ENCODE data around the gene VEGFB. TPM values are rescaled to one million over a fixed set of nuclear protein-coding genes. Genes with fewer than 3 reads are reported as not detected.

VEGFB gene
- total and polyA plus RNA-seq, 2 of the 4 experiments (the other 2 are of a cell fraction): 3.0 to 25.1 TPM

Other genes with a start within 250 kb of the VEGFB start
- 53.6 and 69.0 TPM in 2 replicates for gene OTUB1, start 248.1 kb upstream of the VEGFB start, total RNA-seq (2012; rRNA removed)
- 168 and 184 TPM in 2 replicates for gene OTUB1, start 248.1 kb upstream of the VEGFB start, polyA plus RNA-seq (2012; rRNA removed)
- gene FLRT1, start 198.7 kb upstream of the VEGFB start, total RNA-seq (2012; rRNA removed): under 0.01 TPM in 2 replicates
- gene FLRT1, start 198.7 kb upstream of the VEGFB start, polyA plus RNA-seq (2012; rRNA removed): 0.07 TPM in 1 of 2 replicates, not detected in the other
- gene MACROD1, start 68.5 kb upstream of the VEGFB start, total RNA-seq (2012; rRNA removed): 2.5 and 4.2 TPM in 2 replicates
- gene MACROD1, start 68.5 kb upstream of the VEGFB start, polyA plus RNA-seq (2012; rRNA removed): 9.3 and 10.9 TPM in 2 replicates
- 363 and 489 TPM in 2 replicates for gene STIP1, start 48.4 kb upstream of the VEGFB start, total RNA-seq (2012; rRNA removed)
- gene STIP1, start 48.4 kb upstream of the VEGFB start, polyA plus RNA-seq (2012; rRNA removed): 189 and 201 TPM in 2 replicates
- gene FERMT3, start 27.9 kb upstream of the VEGFB start, total RNA-seq (2012; rRNA removed): 0.36 and 0.56 TPM in 2 replicates
- 2.3 and 2.5 TPM in 2 replicates for gene FERMT3, start 27.9 kb upstream of the VEGFB start, polyA plus RNA-seq (2012; rRNA removed)
- gene TRPT1, start 8.4 kb upstream of the VEGFB start, total RNA-seq (2012; rRNA removed): 43.0 and 81.9 TPM in 2 replicates
- 63.2 and 64.2 TPM in 2 replicates for gene TRPT1, start 8.4 kb upstream of the VEGFB start, polyA plus RNA-seq (2012; rRNA removed)
- 21.3 and 24.4 TPM in 2 replicates for gene NUDT22, start 8.3 kb upstream of the VEGFB start, total RNA-seq (2012; rRNA removed)
- gene NUDT22, start 8.3 kb upstream of the VEGFB start, polyA plus RNA-seq (2012; rRNA removed): 44.6 and 55.3 TPM in 2 replicates
- 2.2 and 3.9 TPM in 2 replicates for gene DNAJC4, start 4.0 kb upstream of the VEGFB start, total RNA-seq (2012; rRNA removed)
- 22.8 and 30.3 TPM in 2 replicates for gene DNAJC4, start 4.0 kb upstream of the VEGFB start, polyA plus RNA-seq (2012; rRNA removed)
- gene FKBP2, start 6.5 kb downstream of the VEGFB start, total RNA-seq (2012; rRNA removed): 36.2 and 62.5 TPM in 2 replicates
- gene FKBP2, start 6.5 kb downstream of the VEGFB start, polyA plus RNA-seq (2012; rRNA removed): 68.6 and 76.4 TPM in 2 replicates
- gene PPP1R14B, start 12.4 kb downstream of the VEGFB start, total RNA-seq (2012; rRNA removed): 176 and 206 TPM in 2 replicates
- gene PPP1R14B, start 12.4 kb downstream of the VEGFB start, polyA plus RNA-seq (2012; rRNA removed): 257 and 355 TPM in 2 replicates
- gene PLCB3, start 16.9 kb downstream of the VEGFB start, total RNA-seq (2012; rRNA removed): 24.9 and 26.9 TPM in 2 replicates
- gene PLCB3, start 16.9 kb downstream of the VEGFB start, polyA plus RNA-seq (2012; rRNA removed): 23.9 and 25.9 TPM in 2 replicates
- 27.5 and 30.3 TPM in 2 replicates for gene BAD, start 50.1 kb downstream of the VEGFB start, total RNA-seq (2012; rRNA removed)
- gene BAD, start 50.1 kb downstream of the VEGFB start, polyA plus RNA-seq (2012; rRNA removed): 68.0 and 88.6 TPM in 2 replicates
- gene GPR137, start 51.3 kb downstream of the VEGFB start, total RNA-seq (2012; rRNA removed): 2.8 and 3.6 TPM in 2 replicates
- 26.0 and 31.8 TPM in 2 replicates for gene GPR137, start 51.3 kb downstream of the VEGFB start, polyA plus RNA-seq (2012; rRNA removed)
- not detected in 2 replicates for gene KCNK4, start 56.7 kb downstream of the VEGFB start, total RNA-seq (2012; rRNA removed)
- not detected in 2 replicates for gene KCNK4, start 56.7 kb downstream of the VEGFB start, polyA plus RNA-seq (2012; rRNA removed)
- gene CATSPERZ, start 65.8 kb downstream of the VEGFB start, total RNA-seq (2012; rRNA removed): not detected in 2 replicates
- not detected in 2 replicates for gene CATSPERZ, start 65.8 kb downstream of the VEGFB start, polyA plus RNA-seq (2012; rRNA removed)
- 10.2 and 10.3 TPM in 2 replicates for gene ESRRA, start 70.9 kb downstream of the VEGFB start, total RNA-seq (2012; rRNA removed)
- gene ESRRA, start 70.9 kb downstream of the VEGFB start, polyA plus RNA-seq (2012; rRNA removed): 15.0 and 15.8 TPM in 2 replicates
- gene TRMT112, start 83.0 kb downstream of the VEGFB start, total RNA-seq (2012; rRNA removed): 202 and 206 TPM in 2 replicates
- 173 and 206 TPM in 2 replicates for gene TRMT112, start 83.0 kb downstream of the VEGFB start, polyA plus RNA-seq (2012; rRNA removed)
- 120 and 160 TPM in 2 replicates for gene PRDX5, start 83.5 kb downstream of the VEGFB start, total RNA-seq (2012; rRNA removed)
- 292 and 332 TPM in 2 replicates for gene PRDX5, start 83.5 kb downstream of the VEGFB start, polyA plus RNA-seq (2012; rRNA removed)
- gene CCDC88B, start 105.6 kb downstream of the VEGFB start, total RNA-seq (2012; rRNA removed): 1.3 and 1.7 TPM in 2 replicates
- gene CCDC88B, start 105.6 kb downstream of the VEGFB start, polyA plus RNA-seq (2012; rRNA removed): 2.5 and 3.1 TPM in 2 replicates
- gene RPS6KA4, start 124.6 kb downstream of the VEGFB start, total RNA-seq (2012; rRNA removed): 43.3 and 52.9 TPM in 2 replicates
- gene RPS6KA4, start 124.6 kb downstream of the VEGFB start, polyA plus RNA-seq (2012; rRNA removed): 38.8 and 46.7 TPM in 2 replicates